CD14-positive monocyte (primary cell): ENCODE measurements around the gene PRR20C. TPM values are rescaled to one million over a fixed set of nuclear protein-coding genes. Genes with fewer than 3 reads are reported as not detected.
"Not testable (repeated sequence)": the region's sequence is repeated elsewhere in the genome, so short reads cannot be mapped to it uniquely, and the experiment has no call there.

Experiments used
- DNase-seq, 3 donors: peaks; one replicate each; pipeline ENCODE4 v3.0.0-alpha.2; 2011 to 2022
- H2AFZ ChIP-seq: 2 replicates; pipeline ENCODE4 v1.6.0; 2012; ENCODE audit warnings: mild to moderate bottlenecking, low read depth, low read length, inconsistent platforms; ENCODE audit not compliant: insufficient read depth, poor library complexity, severe bottlenecking
- H3K27ac ChIP-seq, 2 donors: 1 replicate in 1 of 2; 2 replicates in 1 of 2; pipeline ENCODE4 v1.5.1; 2012 to 2013; ENCODE audit warnings: low read length in 2 of 2, control low read depth in 1 of 2, inconsistent platforms in 1 of 2, low read depth in 1 of 2, mild to moderate bottlenecking in 1 of 2
- H3K27me3 ChIP-seq, 2 donors: one replicate each; pipeline versions ENCODE4 v1.6.0 to v1.6.1; 2011 to 2013; ENCODE audit warnings: low read length in 2 of 2; ENCODE audit not compliant: control insufficient read depth in 2 of 2, insufficient read depth in 2 of 2
- H3K36me3 ChIP-seq, 2 donors: replicated peaks in 1 of 2; 1 replicate in 1 of 2; 2 replicates in 1 of 2; pipeline versions ENCODE4 v1.5.1 to v1.6.1; 2012 to 2013; ENCODE audit warnings: low read length in 2 of 2, control low read depth in 1 of 2, inconsistent platforms in 1 of 2, mild to moderate bottlenecking in 1 of 2; ENCODE audit not compliant: insufficient read depth in 2 of 2, control insufficient read depth in 1 of 2
- H3K4me1 ChIP-seq, 2 donors: 1 replicate in 1 of 2; 2 replicates in 1 of 2; pipeline versions ENCODE4 v1.5.1 to v1.6.1; 2012 to 2013; ENCODE audit warnings: low read length in 2 of 2, control low read depth in 1 of 2, inconsistent platforms in 1 of 2, mild to moderate bottlenecking in 1 of 2, moderate library complexity in 1 of 2; ENCODE audit not compliant: insufficient read depth in 2 of 2, control insufficient read depth in 1 of 2
- H3K4me2 ChIP-seq: replicated peaks from 2 replicates; pipeline ENCODE3; 2012; ENCODE audit warnings: low read length, moderate library complexity, mild to moderate bottlenecking; ENCODE audit not compliant: poor library complexity, severe bottlenecking; ENCODE audit errors: extremely low read depth
- H3K4me3 ChIP-seq, 3 experiments: fragments of 200-600 bp in 1 of 3; sonication (generic) in 1 of 3; replicated peaks in 1 of 3; 1 replicate in 2 of 3; 2 replicates in 1 of 3; pipeline ENCODE4 v1.5.1; 2011 to 2013; ENCODE audit warnings: low read length in 3 of 3, mild to moderate bottlenecking in 3 of 3, control low read depth in 2 of 3, low read depth in 2 of 3, inconsistent platforms in 1 of 3, moderate library complexity in 1 of 3
- H3K79me2 ChIP-seq: 2 replicates; pipeline ENCODE4 v1.6.0; 2012; ENCODE audit warnings: mild to moderate bottlenecking, control low read depth, inconsistent platforms, low read length, moderate library complexity; ENCODE audit not compliant: insufficient read depth
- H3K9ac ChIP-seq: 2 replicates; pipeline ENCODE4 v1.6.0; 2017; ENCODE audit warnings: low read length, mild to moderate bottlenecking; ENCODE audit not compliant: insufficient read depth, poor library complexity, severe bottlenecking
- H3K9me3 ChIP-seq, 2 donors: replicated peaks in 1 of 2; 1 replicate in 1 of 2; 2 replicates in 1 of 2; pipeline versions ENCODE4 v1.5.1 to v1.6.1; 2012 to 2013; ENCODE audit warnings: low read length in 2 of 2, control low read depth in 1 of 2; ENCODE audit not compliant: control insufficient read depth in 1 of 2, insufficient read depth in 1 of 2
- H4K20me1 ChIP-seq: 2 replicates; pipeline ENCODE4 v1.6.0; 2012; ENCODE audit warnings: mild to moderate bottlenecking, low read length, control low read depth, moderate library complexity; ENCODE audit not compliant: insufficient read depth
- H3K27ac Mint-ChIP-seq, 7 donors: one replicate each; pipeline ENCODE4 v1.8.0; 2020; ENCODE audit warnings: mild to moderate bottlenecking in 7 of 7, mixed read lengths in 7 of 7, moderate library complexity in 6 of 7, inconsistent platforms in 2 of 7
- H3K27me3 Mint-ChIP-seq, 3 donors: one replicate each; pipeline ENCODE4 v1.8.0; 2021 to 2022; ENCODE audit warnings: low read depth in 3 of 3, mild to moderate bottlenecking in 3 of 3, mixed read lengths in 3 of 3, moderate library complexity in 3 of 3, inconsistent platforms in 1 of 3
- H3K36me3 Mint-ChIP-seq, 2 donors: one replicate each; pipeline ENCODE4 v1.8.0; 2020; ENCODE audit warnings: mixed read lengths in 2 of 2, inconsistent platforms in 1 of 2, mild to moderate bottlenecking in 1 of 2
- H3K4me1 Mint-ChIP-seq: one replicate; pipeline ENCODE4 v1.8.0; 2020; ENCODE audit warnings: mild to moderate bottlenecking, mixed read lengths
- H3K4me3 Mint-ChIP-seq, 2 donors: one replicate each; pipeline ENCODE4 v1.8.0; 2020; ENCODE audit warnings: mild to moderate bottlenecking in 2 of 2, mixed read lengths in 2 of 2, moderate library complexity in 1 of 2
- H3K9me3 Mint-ChIP-seq, 7 donors: one replicate each; pipeline ENCODE4 v1.8.0; 2020 to 2022; ENCODE audit warnings: mixed read lengths in 7 of 7, mild to moderate bottlenecking in 6 of 7, moderate library complexity in 6 of 7, inconsistent platforms in 2 of 7
- WGBS: methylation state at CpG from one replicate; pipeline ENCODE4 v1.1.5; 2013; ENCODE audit warnings: missing lambda C conversion rate; ENCODE audit not compliant: insufficient coverage; 5-methylcytosine and 5-hydroxymethylcytosine counted together
- intact Hi-C, 2 donors: fragments of 100-400 bp; cut with micrococcal nuclease; formaldehyde crosslinking; loops; one replicate each; pipeline versions ENCODE4 v1.15.0 to v1.15.1; 2023
- polyA plus RNA-seq, 3 donors: library from polyadenylated mRNA; depleted of rRNA in 1 of 3; unstranded in 2 of 3; stranded (reverse) in 1 of 3; fragments of 300-500 nt in 2 of 3; fragments of >200 nt in 1 of 3; fragmentation: Illumina TruSeq in 2 of 3; gene quantifications; 1 replicate in 2 of 3; 2 replicates in 1 of 3; pipeline ENCODE4 v1.2.3, GENCODE V29; 2012 to 2021

Gene PRR20C
- polyA plus RNA-seq, 3 donors = not detected

GRCh38 chr13:57148106-57148505, 5.8 kb upstream of the PRR20C start:
- DNase-seq, H3K36me3 ChIP-seq, H3K4me1 ChIP-seq, H3K9me3 ChIP-seq, H3K9ac ChIP-seq, H3K27ac Mint-ChIP-seq, H2AFZ ChIP-seq, H3K4me3 Mint-ChIP-seq, H3K27ac ChIP-seq, H3K27me3 ChIP-seq, H3K4me3 ChIP-seq, H3K79me2 ChIP-seq, intact Hi-C loops, H3K36me3 Mint-ChIP-seq, H3K4me2 ChIP-seq, H3K9me3 Mint-ChIP-seq, H3K27me3 Mint-ChIP-seq, H3K4me1 Mint-ChIP-seq, H4K20me1 ChIP-seq: not testable (repeated sequence)
- 95% methylated on average over 4 of the region's 14 CpGs for WGBS

- H4K20me1 ChIP-seq, H3K36me3 Mint-ChIP-seq, H3K4me1 ChIP-seq, H3K27me3 ChIP-seq, H3K27ac ChIP-seq, H3K27ac Mint-ChIP-seq, H3K4me1 Mint-ChIP-seq, H3K4me3 ChIP-seq, H3K4me3 Mint-ChIP-seq, DNase-seq, H3K9me3 ChIP-seq, H3K4me2 ChIP-seq, intact Hi-C loops, H3K9me3 Mint-ChIP-seq, H3K79me2 ChIP-seq, H3K9ac ChIP-seq, H3K36me3 ChIP-seq, H2AFZ ChIP-seq, H3K27me3 Mint-ChIP-seq: not testable (repeated sequence)
- no CpG with 5 or more reads among the region's 22 CpGs for WGBS
Observed at GRCh38 chr13:57160332-57160731, 6.5 kb downstream of the PRR20C start, which contains the start of gene PRR20D. TSS of gene PRR20D (plus strand) at chr13:57160632. CDS start at chr13:57161019, 387 bp downstream.

- H3K4me3 ChIP-seq, H3K9me3 Mint-ChIP-seq, H3K27ac Mint-ChIP-seq, H3K9me3 ChIP-seq, H3K4me1 ChIP-seq, H3K9ac ChIP-seq, H3K79me2 ChIP-seq, H3K27me3 Mint-ChIP-seq, H4K20me1 ChIP-seq, H3K27ac ChIP-seq, H3K4me3 Mint-ChIP-seq, H3K36me3 Mint-ChIP-seq, H3K36me3 ChIP-seq, H2AFZ ChIP-seq, H3K27me3 ChIP-seq, H3K4me1 Mint-ChIP-seq, intact Hi-C loops, H3K4me2 ChIP-seq, DNase-seq: not testable (repeated sequence)
- no CpG with 5 or more reads among the region's 22 CpGs for WGBS
Observed at GRCh38 chr13:57166897-57167296, 13.0 kb downstream of the PRR20C start, which contains the start of gene PRR20E. TSS of gene PRR20E (plus strand) at chr13:57167197. CDS start at chr13:57167584, 387 bp downstream.
